ENCODE results near the gene NCMAP.

- TF ChIP-seq CTCF (conservative IDR thresholded peaks at IDR 0.05; ENCODE audit: low read depth, low read length) = no peak
- TF ChIP-seq EZH2 (IDR thresholded peaks at IDR 0.05; ENCODE audit: borderline replicate concordance, low read depth, low read length, poor library complexity, severe bottlenecking) = no peak
Observed at GRCh38 chr1:24589200-24589599, 33.3 kb downstream of the NCMAP start.
